KMS-11 (cell line): ENCODE measurements around the gene TMF1.

Experiments
- H2AFZ ChIP-seq: fragments of 200-600 bp; sonication (generic); 2 replicates; pipeline ENCODE4 v1.6.1; 2016; ENCODE audit warnings: antibody characterized with exemption, mixed run types, low read depth
- H3K27ac ChIP-seq: fragments of 200-600 bp; sonication (generic); 2 replicates; pipeline ENCODE4 v1.6.1; 2016; ENCODE audit warnings: mild to moderate bottlenecking, mixed run types
- H3K27me3 ChIP-seq: fragments of 200-600 bp; sonication (generic); 2 replicates; pipeline ENCODE4 v1.6.1; 2017; ENCODE audit warnings: mild to moderate bottlenecking, low read depth, mixed run types, moderate library complexity; ENCODE audit not compliant: insufficient read depth
- H3K36me3 ChIP-seq: fragments of 200-600 bp; sonication (generic); 2 replicates; pipeline ENCODE4 v1.6.1; 2017; ENCODE audit warnings: mild to moderate bottlenecking, mixed run types; ENCODE audit not compliant: insufficient read depth
- H3K4me1 ChIP-seq: fragments of 200-600 bp; sonication (generic); 2 replicates; pipeline ENCODE4 v1.6.1; 2016; ENCODE audit warnings: mild to moderate bottlenecking, low read depth, mixed run types; ENCODE audit not compliant: poor library complexity, severe bottlenecking
- H3K4me2 ChIP-seq: fragments of 200-600 bp; sonication (generic); 2 replicates; pipeline ENCODE4 v1.7.0; 2016; ENCODE audit warnings: mild to moderate bottlenecking, mixed run types
- H3K4me3 ChIP-seq: fragments of 200-600 bp; sonication (generic); IDR thresholded peaks from 2 replicates; pipeline ENCODE4 v1.6.1; 2017; ENCODE audit warnings: low read depth, low read length, mixed read lengths; ENCODE audit not compliant: insufficient read depth
- H3K79me2 ChIP-seq: fragments of 200-600 bp; sonication (generic); 2 replicates; pipeline ENCODE4 v1.6.1; 2016; ENCODE audit warnings: low read depth, mixed run types; ENCODE audit not compliant: insufficient read depth
- H3K9ac ChIP-seq: fragments of 200-600 bp; sonication (generic); 2 replicates; pipeline ENCODE4 v1.6.1; 2016; ENCODE audit warnings: mild to moderate bottlenecking, mixed run types
- H4K20me1 ChIP-seq: fragments of 200-600 bp; sonication (generic); 2 replicates; pipeline ENCODE4 v1.6.1; 2016; ENCODE audit warnings: mild to moderate bottlenecking, mixed run types; ENCODE audit not compliant: insufficient read depth
- CTCF ChIP-seq: fragments of 200-600 bp; sonication (generic); conservative IDR thresholded peaks from 2 replicates; pipeline ENCODE4 v1.6.1; 2017; ENCODE audit warnings: low read depth, mild to moderate bottlenecking, antibody characterized with exemption, low read length, moderate library complexity, mixed read lengths

Gene TMF1

GRCh38 chr3:69033470-69033869 is 18.7 kb downstream of the TMF1 start:
- H3K27me3 ChIP-seq = no peaks in the 10 kb centered on the region
- H4K20me1 ChIP-seq = no peaks in the 10 kb centered on the region
- H3K79me2 ChIP-seq = no peaks in the 10 kb centered on the region
- no peak overlapping the region for H3K4me3 ChIP-seq
- H2AFZ ChIP-seq = no peak overlapping the region
- no peaks in the 10 kb centered on the region for H3K36me3 ChIP-seq
- TF ChIP-seq CTCF = no peak
- no peak overlapping the region for H3K4me2 ChIP-seq
- H3K9ac ChIP-seq = no peak overlapping the region
- H3K4me1 ChIP-seq = peaks cover 26% of the 10 kb centered on the region
- no peak overlapping the region for H3K27ac ChIP-seq

- Histone ChIP-seq H3K4me2 (no peak overlapping the region), H3K4me3 (no peak overlapping the region), H4K20me1 (no peaks in the 10 kb centered on the region), H2AFZ (no peak overlapping the region), H3K27me3 (no peaks in the 10 kb centered on the region), H3K27ac (no peak overlapping the region), H3K4me1 (peaks cover 30% of the 10 kb centered on the region), H3K9ac (no peak overlapping the region), H3K79me2 (no peaks in the 10 kb centered on the region), H3K36me3 (no peaks in the 10 kb centered on the region)
- TF ChIP-seq CTCF = no peak
Observed at GRCh38 chr3:69032737-69033136, 19.4 kb downstream of the TMF1 start.

- Histone ChIP-seq H3K4me2 (peak overlapping the region; percentile 34; the same call in 1 of the 2 replicates), H3K27ac (peak overlapping the region; percentile 7; the same call in 1 of the 2 replicates), H4K20me1 (no peaks in the 10 kb centered on the region), H2AFZ (no peak overlapping the region), H3K4me3 (no peak overlapping the region), H3K36me3 (no peaks in the 10 kb centered on the region), H3K9ac (no peak overlapping the region), H3K79me2 (no peaks in the 10 kb centered on the region), H3K27me3 (no peaks in the 10 kb centered on the region), H3K4me1 (peaks cover 30% of the 10 kb centered on the region)
- TF ChIP-seq CTCF = no peak
Observed at GRCh38 chr3:69032142-69032541, 20.0 kb downstream of the TMF1 start.

GRCh38 chr3:69031635-69032034 is 20.5 kb downstream of the TMF1 start:
- Histone ChIP-seq H3K4me2 (peak overlapping the region; percentile 34), H4K20me1 (no peaks in the 10 kb centered on the region), H3K9ac (no peak overlapping the region), H3K27ac (peak overlapping the region; percentile 7; the same call in 1 of the 2 replicates), H3K4me3 (no peak overlapping the region), H3K36me3 (no peaks in the 10 kb centered on the region), H3K27me3 (no peaks in the 10 kb centered on the region), H3K79me2 (no peaks in the 10 kb centered on the region), H2AFZ (no peak overlapping the region), H3K4me1 (peaks cover 30% of the 10 kb centered on the region)
- no peak for TF ChIP-seq CTCF
